ENCODE measurements around the gene TECPR2. TPM values are rescaled to one million over a fixed set of nuclear protein-coding genes. Genes with fewer than 3 reads are reported as not detected.
A peak's percentile ranks its signal among the peaks of the same experiment; 100 is the strongest.

Gene TECPR2
- total and polyA plus RNA-seq, 4 donors = 5.6 to 30.3 (median 19.5) TPM

GRCh38 chr14:102352213-102352612 lies 10.5 kb upstream of the TECPR2 start:
- DNase-seq = no peak
- Histone ChIP-seq H3K27ac (ENCODE audit: low read depth in 1 of 2, low read length in 1 of 2) (peak overlapping the region in 1 of 2 donors; percentile 65), H3K4me1 (ENCODE audit: control insufficient read depth in 5 of 5, insufficient read depth in 5 of 5, low read length in 5 of 5) (peaks cover 0 to 9% (median 0%) of the 10 kb centered on the region in 5 donors), H3K27me3 (ENCODE audit: control insufficient read depth in 3 of 3, insufficient read depth in 3 of 3, low read length in 2 of 3) (no peaks in the 10 kb centered on the region), H3K9ac (ENCODE audit: insufficient read depth in 1 of 2, low read length in 2 of 2) (no peak overlapping the region), H3K9me3 (ENCODE audit: control insufficient read depth in 4 of 4, insufficient read depth in 3 of 4, low read length in 3 of 4) (no peaks in the 10 kb centered on the region), H3K36me3 (ENCODE audit: control insufficient read depth in 4 of 4, insufficient read depth in 4 of 4, low read length in 4 of 4) (peaks cover 27 to 40% (median 34%) of the 10 kb centered on the region in 4 donors), H3K4me3 (no peak overlapping the region)
- no peak for ATAC-seq (ENCODE audit: insufficient read depth, low FRiP score)
- 32 to 85% methylated on average over 4 of the region's 4 CpGs for WGBS, 2 donors
- no peak for TF ChIP-seq CTCF (IDR thresholded peaks at IDR 0.05; ENCODE audit: control extremely low read depth, extremely low read depth)

DNA sequence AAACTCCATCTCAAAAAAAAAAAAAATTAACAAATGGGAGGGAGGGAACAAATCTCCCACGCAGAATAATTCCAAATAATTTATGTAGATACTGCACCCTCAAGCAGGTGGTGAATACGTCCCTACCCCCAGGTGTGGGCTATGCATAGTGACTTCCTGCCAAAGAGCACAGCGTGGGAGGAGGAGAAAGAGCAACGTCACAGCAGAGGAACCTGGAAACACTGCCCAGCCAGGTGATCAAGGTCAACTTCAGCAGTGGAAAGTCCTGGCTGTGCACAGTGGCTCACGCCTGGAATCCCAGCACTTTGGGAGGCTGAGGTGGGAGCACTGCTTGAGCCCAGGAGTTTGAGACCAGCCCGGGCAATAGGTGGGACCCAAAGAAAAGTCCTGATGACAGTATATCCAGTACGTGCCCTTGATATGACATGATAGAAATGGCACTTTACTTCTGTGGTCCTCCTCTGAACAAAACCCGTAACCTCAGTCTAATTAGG lies 9.6 kb upstream of the TECPR2 start:
- TF ChIP-seq CTCF (IDR thresholded peaks at IDR 0.05; ENCODE audit: control extremely low read depth, extremely low read depth) = no peak
- H3K4me3 ChIP-seq = no peak overlapping the region
- no peaks in the 10 kb centered on the region for H3K9me3 ChIP-seq (ENCODE audit: control insufficient read depth in 4 of 4, insufficient read depth in 3 of 4, low read length in 3 of 4)
- H3K9ac ChIP-seq (ENCODE audit: insufficient read depth in 1 of 2, low read length in 2 of 2) = no peak overlapping the region
- no peak for ATAC-seq (ENCODE audit: insufficient read depth, low FRiP score)
- peaks cover 0 to 9% (median 0%) of the 10 kb centered on the region in 5 donors for H3K4me1 ChIP-seq (ENCODE audit: control insufficient read depth in 5 of 5, insufficient read depth in 5 of 5, low read length in 5 of 5)
- no peak for DNase-seq
- H3K27ac ChIP-seq (ENCODE audit: low read depth in 1 of 2, low read length in 1 of 2) = no peak overlapping the region
- H3K27me3 ChIP-seq (ENCODE audit: control insufficient read depth in 3 of 3, insufficient read depth in 3 of 3, low read length in 2 of 3) = no peaks in the 10 kb centered on the region
- 76 to 88% methylated on average over 8 of the region's 8 CpGs for WGBS, 2 donors
- H3K36me3 ChIP-seq (ENCODE audit: control insufficient read depth in 4 of 4, insufficient read depth in 4 of 4, low read length in 4 of 4) = peaks cover 27 to 41% (median 38%) of the 10 kb centered on the region in 4 donors

DNA sequence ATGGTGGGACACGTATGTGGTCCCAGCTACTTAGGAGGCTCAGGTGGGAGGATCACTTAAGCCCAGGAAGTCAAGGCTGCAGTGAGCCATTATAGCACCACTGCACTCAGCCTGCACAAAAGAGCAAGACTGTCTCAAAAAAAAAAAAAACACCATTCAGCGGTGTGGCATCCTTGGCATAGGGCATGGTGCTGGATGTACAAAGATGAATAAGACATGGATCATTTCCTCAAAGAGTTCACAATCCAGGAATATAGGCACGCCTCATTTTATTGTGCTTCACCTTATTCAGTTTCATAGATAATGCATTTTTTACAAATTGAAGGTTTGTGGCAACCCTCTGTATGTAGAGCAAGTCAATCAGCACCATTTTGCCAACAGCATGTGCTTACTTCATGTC lies 6.5 kb upstream of the TECPR2 start:
- no peak for TF ChIP-seq CTCF (IDR thresholded peaks at IDR 0.05; ENCODE audit: control extremely low read depth, extremely low read depth)
- Histone ChIP-seq H3K9ac (ENCODE audit: insufficient read depth in 1 of 2, low read length in 2 of 2) (no peak overlapping the region), H3K27ac (ENCODE audit: low read depth in 1 of 2, low read length in 1 of 2) (no peak overlapping the region), H3K9me3 (ENCODE audit: control insufficient read depth in 4 of 4, insufficient read depth in 3 of 4, low read length in 3 of 4) (no peaks in the 10 kb centered on the region), H3K4me3 (no peak overlapping the region), H3K4me1 (ENCODE audit: control insufficient read depth in 5 of 5, insufficient read depth in 5 of 5, low read length in 5 of 5) (peaks cover 0 to 5% (median 0%) of the 10 kb centered on the region in 5 donors), H3K36me3 (ENCODE audit: control insufficient read depth in 4 of 4, insufficient read depth in 4 of 4, low read length in 4 of 4) (peaks cover 22 to 43% (median 31%) of the 10 kb centered on the region in 4 donors), H3K27me3 (ENCODE audit: control insufficient read depth in 3 of 3, insufficient read depth in 3 of 3, low read length in 2 of 3) (no peaks in the 10 kb centered on the region)
- ATAC-seq (ENCODE audit: insufficient read depth, low FRiP score) = no peak
- 95% methylated on average over 3 of the region's 3 CpGs for WGBS, 2 donors
- DNase-seq = no peak

- ATAC-seq (ENCODE audit: insufficient read depth, low FRiP score) (no peak), DNase-seq (no peak)
- Histone ChIP-seq H3K4me1 (ENCODE audit: control insufficient read depth in 5 of 5, insufficient read depth in 5 of 5, low read length in 5 of 5) (peaks cover 4 to 17% (median 9%) of the 10 kb centered on the region in 5 donors), H3K27me3 (ENCODE audit: control insufficient read depth in 3 of 3, insufficient read depth in 3 of 3, low read length in 2 of 3) (no peaks in the 10 kb centered on the region), H3K9me3 (ENCODE audit: control insufficient read depth in 4 of 4, insufficient read depth in 3 of 4, low read length in 3 of 4) (no peaks in the 10 kb centered on the region), H3K4me3 (no peak overlapping the region), H3K36me3 (ENCODE audit: control insufficient read depth in 4 of 4, insufficient read depth in 4 of 4, low read length in 4 of 4) (peaks cover 10 to 31% (median 21%) of the 10 kb centered on the region in 4 donors), H3K27ac (ENCODE audit: low read depth in 1 of 2, low read length in 1 of 2) (no peak overlapping the region), H3K9ac (ENCODE audit: insufficient read depth in 1 of 2, low read length in 2 of 2) (no peak overlapping the region)
- TF ChIP-seq CTCF (IDR thresholded peaks at IDR 0.05; ENCODE audit: control extremely low read depth, extremely low read depth) = no peak
- 98 to 99% methylated on average over 2 of the region's 2 CpGs for WGBS, 2 donors
These were observed 3.4 kb upstream of the TECPR2 start for GRCh38 chr14:102359341-102359740.

All from lung (tissue), 12 donors.